ENCODE results near the gene BLVRA. TPM values are rescaled to one million over a fixed set of nuclear protein-coding genes. Genes with fewer than 3 reads are reported as not detected.
"Not testable (repeated sequence)": the region's sequence is repeated elsewhere in the genome, so short reads cannot be mapped to it uniquely, and the experiment has no call there.

Gene BLVRA, protein sequence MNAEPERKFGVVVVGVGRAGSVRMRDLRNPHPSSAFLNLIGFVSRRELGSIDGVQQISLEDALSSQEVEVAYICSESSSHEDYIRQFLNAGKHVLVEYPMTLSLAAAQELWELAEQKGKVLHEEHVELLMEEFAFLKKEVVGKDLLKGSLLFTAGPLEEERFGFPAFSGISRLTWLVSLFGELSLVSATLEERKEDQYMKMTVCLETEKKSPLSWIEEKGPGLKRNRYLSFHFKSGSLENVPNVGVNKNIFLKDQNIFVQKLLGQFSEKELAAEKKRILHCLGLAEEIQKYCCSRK
- 19.0 and 21.2 TPM in 2 replicates for total RNA-seq
- long read RNA-seq, transcript BLVRA-201 (8 exons, 1,071 nt), result major isoform, 42 of 54 reads
- long read RNA-seq, partial matches to known transcripts, result 6 of 54 reads
- long read RNA-seq, other reads (novel, unspliced or antisense), result 2 of 54 reads

DNA sequence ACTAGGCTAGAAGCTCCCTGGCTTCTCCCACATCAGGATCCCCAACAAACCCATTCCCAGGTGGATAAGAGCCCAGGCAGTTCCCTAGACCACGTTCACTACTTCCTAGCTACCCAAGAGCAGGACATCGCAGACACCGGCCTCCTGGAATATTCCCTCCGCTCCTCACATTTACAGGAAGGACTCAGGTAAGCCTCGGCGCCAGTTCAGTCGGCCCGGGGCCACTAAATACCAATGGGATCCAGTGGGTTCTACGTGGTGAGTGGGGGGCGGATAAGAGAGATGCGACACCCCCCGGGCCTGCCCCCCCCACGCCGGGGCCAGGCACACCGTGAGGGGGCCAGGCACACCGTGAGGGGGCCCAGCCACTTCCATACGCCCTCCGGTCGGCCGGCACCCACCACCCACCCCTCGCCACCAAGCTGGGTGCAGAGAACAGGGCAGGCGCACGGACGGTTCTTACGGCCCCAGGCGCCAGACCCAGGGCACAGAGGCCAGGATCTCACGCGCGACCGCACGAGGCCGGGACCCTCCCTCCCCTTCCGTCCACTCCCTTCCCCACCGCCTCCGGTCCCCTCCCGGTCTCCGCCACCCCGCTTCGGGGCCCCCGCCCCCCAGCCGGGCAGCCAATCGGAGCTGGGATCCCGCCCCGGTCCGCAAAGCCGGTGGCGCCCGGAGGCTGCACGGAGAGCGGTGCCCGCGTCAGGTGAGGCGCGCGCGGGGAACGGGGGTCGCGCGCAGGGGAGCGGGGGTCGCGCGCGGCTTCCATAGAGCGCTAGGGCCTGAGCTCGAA is at the start of gene BLVRA:
Gene BLVRA, plus strand, starts transcription at position 652 of the 793 bp plus-strand sequence. CDS start 12,479 bp downstream, outside the sequence.
- peaks cover 25% of the 10 kb centered on the region for H3K27me3 Mint-ChIP-seq (ENCODE audit: unreplicated experiment)
- peak; percentile 88 for DNase-seq (ENCODE audit: extremely low spot score, unreplicated experiment)
- peaks cover 25% of the 10 kb centered on the region for H3K4me1 Mint-ChIP-seq (ENCODE audit: unreplicated experiment)
- no peaks in the 10 kb centered on the region for H3K9me3 Mint-ChIP-seq (ENCODE audit: unreplicated experiment)
- peak within 1 kb of the TSS; percentile 81 for H3K4me3 Mint-ChIP-seq (ENCODE audit: unreplicated experiment)
- no peaks in the 10 kb centered on the region for H3K36me3 Mint-ChIP-seq (ENCODE audit: unreplicated experiment)
- TF ChIP-seq, protein P1, sequence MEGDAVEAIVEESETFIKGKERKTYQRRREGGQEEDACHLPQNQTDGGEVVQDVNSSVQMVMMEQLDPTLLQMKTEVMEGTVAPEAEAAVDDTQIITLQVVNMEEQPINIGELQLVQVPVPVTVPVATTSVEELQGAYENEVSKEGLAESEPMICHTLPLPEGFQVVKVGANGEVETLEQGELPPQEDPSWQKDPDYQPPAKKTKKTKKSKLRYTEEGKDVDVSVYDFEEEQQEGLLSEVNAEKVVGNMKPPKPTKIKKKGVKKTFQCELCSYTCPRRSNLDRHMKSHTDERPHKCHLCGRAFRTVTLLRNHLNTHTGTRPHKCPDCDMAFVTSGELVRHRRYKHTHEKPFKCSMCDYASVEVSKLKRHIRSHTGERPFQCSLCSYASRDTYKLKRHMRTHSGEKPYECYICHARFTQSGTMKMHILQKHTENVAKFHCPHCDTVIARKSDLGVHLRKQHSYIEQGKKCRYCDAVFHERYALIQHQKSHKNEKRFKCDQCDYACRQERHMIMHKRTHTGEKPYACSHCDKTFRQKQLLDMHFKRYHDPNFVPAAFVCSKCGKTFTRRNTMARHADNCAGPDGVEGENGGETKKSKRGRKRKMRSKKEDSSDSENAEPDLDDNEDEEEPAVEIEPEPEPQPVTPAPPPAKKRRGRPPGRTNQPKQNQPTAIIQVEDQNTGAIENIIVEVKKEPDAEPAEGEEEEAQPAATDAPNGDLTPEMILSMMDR (IDR thresholded peaks at IDR 0.05), result no peak
- H3K27ac Mint-ChIP-seq (ENCODE audit: unreplicated experiment), result peak within 1 kb of the TSS; percentile 67

DNA sequence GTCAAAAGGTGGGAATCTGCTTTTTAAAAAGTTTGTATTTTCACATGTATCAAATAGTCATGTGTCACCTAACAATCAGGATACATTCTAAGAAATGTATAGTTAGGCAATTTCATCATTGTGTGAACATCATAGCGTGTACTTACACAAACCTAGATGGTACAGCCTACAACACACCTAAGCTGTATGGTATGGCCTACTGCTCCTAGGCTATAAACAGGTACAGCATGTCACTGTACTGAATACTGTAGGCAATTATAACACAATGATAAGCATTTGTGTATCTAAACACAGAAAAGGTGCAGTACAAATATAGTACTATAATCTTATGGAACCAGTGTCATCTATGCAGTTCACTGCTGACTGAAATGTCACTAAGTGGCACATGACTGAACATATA is 47.0 kb upstream of the BLVRA start:
- no peak overlapping the region for H3K27ac Mint-ChIP-seq (ENCODE audit: unreplicated experiment)
- H3K4me3 Mint-ChIP-seq (ENCODE audit: unreplicated experiment), result no peak overlapping the region
- peaks cover 9% of the 10 kb centered on the region for H3K36me3 Mint-ChIP-seq (ENCODE audit: unreplicated experiment)
- H3K4me1 Mint-ChIP-seq (ENCODE audit: unreplicated experiment), result peaks cover 3% of the 10 kb centered on the region
- H3K9me3 Mint-ChIP-seq (ENCODE audit: unreplicated experiment), result peaks cover 8% of the 10 kb centered on the region
- TF ChIP-seq, protein P1 (IDR thresholded peaks at IDR 0.05), result no peak
- no peaks in the 10 kb centered on the region for H3K27me3 Mint-ChIP-seq (ENCODE audit: unreplicated experiment)
- no peak for DNase-seq (ENCODE audit: extremely low spot score, unreplicated experiment)

DNA sequence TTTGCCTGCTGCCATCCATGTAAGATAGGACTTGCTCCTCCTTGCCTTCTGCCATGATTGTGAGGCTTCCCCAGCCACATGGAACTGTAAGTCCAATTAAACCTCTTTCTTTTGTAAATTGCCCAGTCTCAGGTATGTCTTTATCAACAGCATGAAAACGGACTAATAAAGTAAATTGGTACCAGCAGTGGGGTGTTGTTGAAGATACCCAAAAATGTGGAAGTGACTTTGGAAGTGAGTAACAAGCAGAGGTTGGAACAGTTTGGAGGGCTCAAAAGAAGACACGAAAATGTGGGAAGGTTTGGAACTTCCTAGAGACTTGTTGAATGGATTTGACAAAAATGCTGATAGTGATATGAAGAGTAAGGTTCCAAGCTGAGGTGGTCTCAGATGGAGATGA is 42.5 kb upstream of the BLVRA start:
- not testable (repeated sequence) for H3K36me3 Mint-ChIP-seq (ENCODE audit: unreplicated experiment); H3K4me1 Mint-ChIP-seq (ENCODE audit: unreplicated experiment); H3K27me3 Mint-ChIP-seq (ENCODE audit: unreplicated experiment); H3K9me3 Mint-ChIP-seq (ENCODE audit: unreplicated experiment); DNase-seq (ENCODE audit: extremely low spot score, unreplicated experiment); H3K27ac Mint-ChIP-seq (ENCODE audit: unreplicated experiment); H3K4me3 Mint-ChIP-seq (ENCODE audit: unreplicated experiment)

DNA sequence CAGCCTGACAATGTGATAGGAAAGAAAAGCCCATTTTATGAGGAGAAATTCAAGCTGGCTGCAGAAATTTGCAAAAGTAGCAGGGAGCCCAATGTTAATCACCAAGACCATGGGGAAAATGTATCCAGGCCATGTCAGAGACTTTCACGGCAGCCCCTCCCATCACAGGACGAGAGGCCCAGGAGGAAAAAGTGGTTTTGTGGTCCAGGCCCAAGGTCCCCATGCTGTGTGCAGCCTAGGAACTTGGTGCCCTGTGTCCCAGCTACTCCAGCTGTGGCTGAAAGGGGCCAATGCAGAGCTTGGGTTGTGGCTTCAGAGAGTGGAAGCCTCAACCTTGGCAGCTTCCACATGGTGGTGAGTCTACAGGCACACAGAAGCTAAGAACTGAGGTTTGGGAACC is 41.9 kb upstream of the BLVRA start:
- Mint-ChIP-seq H3K27ac (ENCODE audit: unreplicated experiment) (no peak overlapping the region), H3K9me3 (ENCODE audit: unreplicated experiment) (no peaks in the 10 kb centered on the region), H3K4me3 (ENCODE audit: unreplicated experiment) (no peak overlapping the region), H3K27me3 (ENCODE audit: unreplicated experiment) (no peaks in the 10 kb centered on the region), H3K4me1 (ENCODE audit: unreplicated experiment) (peaks cover 2% of the 10 kb centered on the region), H3K36me3 (ENCODE audit: unreplicated experiment) (peaks cover 7% of the 10 kb centered on the region)
- DNase-seq (ENCODE audit: extremely low spot score, unreplicated experiment), result no peak
- TF ChIP-seq, protein P1 (IDR thresholded peaks at IDR 0.05), result no peak

DNA sequence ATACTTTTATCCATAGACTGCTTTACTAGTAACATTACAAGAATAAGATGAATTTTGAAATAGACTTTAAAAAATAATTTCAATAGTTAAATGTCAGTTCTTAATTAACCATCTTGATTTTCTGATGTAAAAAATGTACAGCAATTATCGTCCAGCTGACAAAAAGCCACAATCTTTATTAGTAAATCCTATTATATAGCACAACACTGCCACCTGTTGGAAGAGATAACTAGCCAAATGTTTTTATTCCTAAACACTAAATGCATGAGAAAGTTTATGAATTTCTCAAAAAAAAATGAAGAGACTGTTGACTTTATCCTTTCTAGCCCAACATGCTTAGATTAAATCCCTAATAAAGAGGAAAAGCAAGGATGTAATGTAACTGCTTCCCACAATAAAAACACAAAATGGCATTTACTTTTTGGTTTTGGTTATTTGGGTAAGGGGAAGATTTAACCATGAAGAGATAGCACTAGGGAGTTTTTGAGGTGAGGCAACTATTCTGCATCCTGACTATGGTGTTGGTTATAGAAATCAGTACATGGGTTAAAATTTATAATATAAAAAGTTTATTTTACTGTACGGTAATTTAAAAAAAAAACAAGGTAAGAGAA is 37.2 kb upstream of the BLVRA start:
- TF ChIP-seq, protein P1 (IDR thresholded peaks at IDR 0.05), result peak; percentile 75
- no peak for DNase-seq (ENCODE audit: extremely low spot score, unreplicated experiment)
- H3K27ac Mint-ChIP-seq (ENCODE audit: unreplicated experiment), result no peak overlapping the region
- peaks cover 1% of the 10 kb centered on the region for H3K36me3 Mint-ChIP-seq (ENCODE audit: unreplicated experiment)
- no peak overlapping the region for H3K4me3 Mint-ChIP-seq (ENCODE audit: unreplicated experiment)
- peaks cover 20% of the 10 kb centered on the region for H3K4me1 Mint-ChIP-seq (ENCODE audit: unreplicated experiment)
- no peaks in the 10 kb centered on the region for H3K27me3 Mint-ChIP-seq (ENCODE audit: unreplicated experiment)
- H3K9me3 Mint-ChIP-seq (ENCODE audit: unreplicated experiment), result no peaks in the 10 kb centered on the region

Data from osteocyte (in vitro differentiated cells).